SK-N-SH (cell line): ENCODE measurements around the gene MIER1. TPM values are rescaled to one million over a fixed set of nuclear protein-coding genes. Genes with fewer than 3 reads are reported as not detected.
"Not testable (repeated sequence)": the region's sequence is repeated elsewhere in the genome, so short reads cannot be mapped to it uniquely, and the experiment has no call there.

Source experiments
- CTCF ChIA-PET: fragments of 300-600, 350-600 bp; formaldehyde crosslinking; extraction: SDS; loops from one replicate; lab custom pipeline; 2021; lab: Yijun Ruan, JAX
- POLR2A ChIA-PET: fragments of 350-600 bp; sonication (Branson Sonifier 250); formaldehyde crosslinking; extraction: SDS; loops from one replicate; lab custom pipeline; 2020; ENCODE audit warnings: antibody characterized with exemption, inconsistent platforms; lab: Yijun Ruan, JAX
- DNase-seq: peaks from one replicate; pipeline ENCODE4 v3.0.0; 2012
- H2AFZ ChIP-seq: fragments of 200-600 bp; sonication (generic); 2 replicates; pipeline ENCODE4 v1.8.1; 2016; ENCODE audit warnings: antibody characterized with exemption, mild to moderate bottlenecking, low read depth
- H3F3A ChIP-seq: fragments of 200-600 bp; sonication (generic); replicated peaks from 2 replicates; pipeline ENCODE3; 2016; ENCODE audit warnings: antibody characterized with exemption, mild to moderate bottlenecking; ENCODE audit not compliant: insufficient read depth
- H3K27ac ChIP-seq, 2 experiments: fragments of 200-500 bp in 1 of 2; fragments of 200-600 bp in 1 of 2; sonication (Bioruptor generic) in 1 of 2; sonication (generic), shearing (Covaris generic) in 1 of 2; 2 replicates each; pipeline versions ENCODE4 v1.5.1 to v1.6.1; 2014 to 2016; ENCODE audit warnings: low read depth in 2 of 2, inconsistent platforms in 1 of 2, low read length in 1 of 2, mild to moderate bottlenecking in 1 of 2, mixed read lengths in 1 of 2
- H3K27me3 ChIP-seq: fragments of 200-600 bp; sonication (generic), shearing (Covaris generic); 2 replicates; pipeline ENCODE4 v1.6.1; 2016; ENCODE audit warnings: mixed run types; ENCODE audit not compliant: insufficient read depth
- H3K36me3 ChIP-seq, 2 experiments: fragments of 200-500 bp in 1 of 2; fragments of 200-600 bp in 1 of 2; sonication (Bioruptor generic) in 1 of 2; sonication (generic) in 1 of 2; replicated peaks in 1 of 2; 2 replicates each; pipeline versions ENCODE3 to v1.5.1; 2014 to 2016; ENCODE audit warnings: low read length in 1 of 2, mild to moderate bottlenecking in 1 of 2; ENCODE audit not compliant: insufficient read depth in 2 of 2, control insufficient read depth in 1 of 2
- H3K4me1 ChIP-seq, 2 experiments: fragments of 200-500 bp in 1 of 2; fragments of 200-600 bp in 1 of 2; sonication (Bioruptor generic) in 1 of 2; sonication (generic), shearing (Covaris generic) in 1 of 2; 2 replicates each; pipeline versions ENCODE4 v1.5.1 to v1.6.1; 2014 to 2016; ENCODE audit warnings: low read depth in 1 of 2, low read length in 1 of 2, mixed run types in 1 of 2; ENCODE audit not compliant: insufficient read depth in 2 of 2, control insufficient read depth in 1 of 2
- H3K4me2 ChIP-seq: fragments of 200-600 bp; sonication (generic), shearing (Covaris generic); 2 replicates; pipeline ENCODE4 v1.6.1; 2017; ENCODE audit warnings: mixed run types
- H3K4me3 ChIP-seq, 2 experiments: fragments of 200-500 bp in 1 of 2; fragments of 200-600 bp in 1 of 2; sonication (Bioruptor generic) in 1 of 2; sonication (generic), shearing (Covaris generic) in 1 of 2; 2 replicates each; pipeline versions ENCODE4 v1.5.1 to v1.8.1; 2014 to 2016; ENCODE audit warnings: low read depth in 2 of 2, inconsistent platforms in 1 of 2, low read length in 1 of 2, mild to moderate bottlenecking in 1 of 2, mixed read lengths in 1 of 2, moderate library complexity in 1 of 2
- H3K79me2 ChIP-seq: fragments of 200-600 bp; sonication (generic); 2 replicates; pipeline ENCODE4 v1.8.1; 2017; ENCODE audit warnings: mild to moderate bottlenecking; ENCODE audit not compliant: insufficient read depth
- H3K9ac ChIP-seq: fragments of 200-600 bp; sonication (generic); 2 replicates; pipeline ENCODE4 v1.6.1; 2017; ENCODE audit warnings: mixed run types
- H3K9me2 ChIP-seq: fragments of 200-600 bp; sonication (generic); 2 replicates; pipeline ENCODE4 v1.6.1; 2017; ENCODE audit warnings: mixed run types
- H3K9me3 ChIP-seq: fragments of 200-600 bp; sonication (generic); 2 replicates; pipeline ENCODE4 v1.6.1; 2017; ENCODE audit warnings: mixed run types, mild to moderate bottlenecking, moderate library complexity
- H4K20me1 ChIP-seq: fragments of 200-600 bp; sonication (generic); 2 replicates; pipeline ENCODE4 v1.6.1; 2017; ENCODE audit warnings: mild to moderate bottlenecking, mixed run types; ENCODE audit not compliant: insufficient read depth
- CHD2 ChIP-seq: fragments of 150-350 bp; IDR thresholded peaks from 2 replicates; pipeline ENCODE4 v1.6.1; 2018; ENCODE audit warnings: low read length; ENCODE audit not compliant: partially characterized antibody
- EP300 ChIP-seq, 2 experiments: IDR thresholded peaks; 2 replicates each; pipeline versions ENCODE4 v1.4.0 to v1.6.1; 2012; ENCODE audit warnings: borderline replicate concordance in 1 of 2, low read depth in 1 of 2, low read length in 1 of 2
- FOXM1 ChIP-seq: IDR thresholded peaks from 2 replicates; pipeline ENCODE4 v1.4.0; 2012; ENCODE audit warnings: low read depth, mild to moderate bottlenecking
- JUND ChIP-seq: IDR thresholded peaks from 2 replicates; pipeline ENCODE4 v1.4.0; 2012
- NFIC ChIP-seq: IDR thresholded peaks from 2 replicates; pipeline ENCODE4 v1.4.0; 2012; ENCODE audit warnings: borderline replicate concordance
- NRF1 ChIP-seq: IDR thresholded peaks from 2 replicates; pipeline ENCODE4 v1.6.1; 2012; ENCODE audit warnings: low read depth, mild to moderate bottlenecking, low read length
- RAD21 ChIP-seq: IDR thresholded peaks from 2 replicates; pipeline ENCODE4 v1.6.1; 2012; ENCODE audit warnings: mild to moderate bottlenecking, low read length
- RCOR1 ChIP-seq: fragments of 150-350 bp; IDR thresholded peaks from 2 replicates; pipeline ENCODE4 v1.6.1; 2017; ENCODE audit warnings: antibody characterized with exemption, low read length
- RXRA ChIP-seq: IDR thresholded peaks from 2 replicates; pipeline ENCODE4 v1.4.0; 2012; ENCODE audit warnings: low read depth, mild to moderate bottlenecking, borderline replicate concordance
- SIN3A ChIP-seq: IDR thresholded peaks from 2 replicates; pipeline ENCODE4 v1.6.1; 2012; ENCODE audit warnings: low read depth, mild to moderate bottlenecking, low read length, moderate library complexity, borderline replicate concordance
- YY1 ChIP-seq: IDR thresholded peaks from 2 replicates; pipeline ENCODE4 v1.4.0; 2012; ENCODE audit warnings: low read depth, mild to moderate bottlenecking
- WGBS: methylation state at CpG from one replicate; pipeline ENCODE4 v1.1.6; 2017; ENCODE audit warnings: low lambda C conversion rate; 5-methylcytosine and 5-hydroxymethylcytosine counted together
- polyA plus RNA-seq, 3 experiments: library from polyadenylated mRNA; depleted of rRNA; stranded (reverse); fragments of >200 nt; gene quantifications; 2 replicates each; pipeline ENCODE4 v1.2.3, GENCODE V29; 2012
- TF ChIP-seq, protein P1 (sequence below): IDR thresholded peaks from 2 replicates; pipeline ENCODE4; 2012
- TF ChIP-seq, protein P2 (sequence below): fragments of 150-350 bp; IDR thresholded peaks from 2 replicates; pipeline ENCODE4 v1.6.1; 2017; ENCODE audit warnings: antibody characterized with exemption, low read length, low read depth, borderline replicate concordance

MIER1 gene
- polyA plus RNA-seq, 1 of the 3 experiments (the other 2 are of a cell fraction) = 4.4 TPM

DNA sequence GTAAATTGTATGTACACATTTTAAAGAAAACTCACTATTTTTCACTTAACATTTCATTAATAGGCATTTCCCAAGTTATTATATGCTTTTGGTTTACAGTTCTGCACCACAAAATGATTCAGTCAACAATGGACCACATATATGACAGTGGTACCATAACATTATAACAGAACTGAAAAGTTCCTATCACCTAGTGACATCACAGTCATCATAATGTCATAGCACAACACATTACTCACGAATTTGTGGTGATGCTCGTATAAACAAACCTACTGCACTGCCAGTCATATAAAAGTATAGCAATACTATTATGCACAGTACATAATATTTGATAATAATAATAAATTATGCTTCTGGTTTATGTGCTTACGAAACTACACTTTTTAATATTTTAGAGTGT, 31.1 kb upstream of the MIER1 start:
- Histone ChIP-seq H3K4me1 (no peaks in the 10 kb centered on the region), H3K79me2 (no peaks in the 10 kb centered on the region), H3K9ac (no peak overlapping the region), H3K27ac (no peak overlapping the region), H4K20me1 (no peaks in the 10 kb centered on the region), H3K4me2 (no peak overlapping the region), H3F3A (peaks cover 4% of the 10 kb centered on the region), H3K27me3 (no peaks in the 10 kb centered on the region), H3K4me3 (no peak overlapping the region), H3K36me3 (peaks cover 0 to 4% of the 10 kb centered on the region in 2 experiments), H2AFZ (no peak overlapping the region), H3K9me2 (no peaks in the 10 kb centered on the region), H3K9me3 (no peaks in the 10 kb centered on the region)
- ChIA-PET POLR2A (no interaction called here), CTCF (no interaction called here)
- WGBS = 86% methylated on average over 3 of the region's 3 CpGs
- TF ChIP-seq FOXM1 (no peak), NFIC (no peak), NRF1 (no peak), RAD21 (no peak), CHD2 (no peak), SIN3A (no peak), RXRA (no peak), EP300 (IDR thresholded peaks at IDR 0.05; ENCODE audit: borderline replicate concordance in 1 of 2, low read depth in 1 of 2, low read length in 1 of 2) (no peak), JUND (no peak), RCOR1 (no peak), YY1 (no peak)
- TF ChIP-seq, protein P1, sequence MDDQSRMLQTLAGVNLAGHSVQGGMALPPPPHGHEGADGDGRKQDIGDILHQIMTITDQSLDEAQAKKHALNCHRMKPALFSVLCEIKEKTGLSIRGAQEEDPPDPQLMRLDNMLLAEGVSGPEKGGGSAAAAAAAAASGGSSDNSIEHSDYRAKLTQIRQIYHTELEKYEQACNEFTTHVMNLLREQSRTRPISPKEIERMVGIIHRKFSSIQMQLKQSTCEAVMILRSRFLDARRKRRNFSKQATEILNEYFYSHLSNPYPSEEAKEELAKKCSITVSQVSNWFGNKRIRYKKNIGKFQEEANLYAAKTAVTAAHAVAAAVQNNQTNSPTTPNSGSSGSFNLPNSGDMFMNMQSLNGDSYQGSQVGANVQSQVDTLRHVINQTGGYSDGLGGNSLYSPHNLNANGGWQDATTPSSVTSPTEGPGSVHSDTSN = no peak
- TF ChIP-seq, protein P2, sequence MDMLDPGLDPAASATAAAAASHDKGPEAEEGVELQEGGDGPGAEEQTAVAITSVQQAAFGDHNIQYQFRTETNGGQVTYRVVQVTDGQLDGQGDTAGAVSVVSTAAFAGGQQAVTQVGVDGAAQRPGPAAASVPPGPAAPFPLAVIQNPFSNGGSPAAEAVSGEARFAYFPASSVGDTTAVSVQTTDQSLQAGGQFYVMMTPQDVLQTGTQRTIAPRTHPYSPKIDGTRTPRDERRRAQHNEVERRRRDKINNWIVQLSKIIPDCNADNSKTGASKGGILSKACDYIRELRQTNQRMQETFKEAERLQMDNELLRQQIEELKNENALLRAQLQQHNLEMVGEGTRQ = no peak
- no peak for DNase-seq

DNA sequence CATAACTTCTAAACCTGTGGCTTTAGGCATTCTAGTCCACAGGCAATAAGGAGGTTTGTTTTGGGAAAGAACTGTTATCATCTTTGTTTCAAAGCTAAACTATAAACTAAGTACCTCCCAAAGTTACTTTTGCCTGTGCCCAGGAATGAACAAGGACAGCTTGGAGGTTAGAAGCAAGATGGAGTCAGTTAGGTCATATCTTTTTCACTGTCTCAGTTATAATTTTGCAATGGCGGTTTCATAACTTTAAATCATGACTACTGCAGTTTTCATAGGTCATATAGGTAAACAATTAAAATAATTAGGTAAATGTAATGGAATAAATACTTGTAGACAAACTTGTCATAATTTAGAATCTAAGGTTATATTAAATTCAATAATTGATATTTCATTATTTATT, 9.6 kb upstream of the MIER1 start:
- Histone ChIP-seq H3F3A (peaks cover 11% of the 10 kb centered on the region), H3K36me3 (peaks cover under 1 to 14% of the 10 kb centered on the region in 2 experiments)
- H3K4me2 ChIP-seq, H3K9me3 ChIP-seq, H3K27me3 ChIP-seq, H3K4me1 ChIP-seq, DNase-seq, H3K9me2 ChIP-seq, H3K79me2 ChIP-seq, H3K9ac ChIP-seq, H3K27ac ChIP-seq, H4K20me1 ChIP-seq, H2AFZ ChIP-seq, H3K4me3 ChIP-seq: not testable (repeated sequence)
- ChIA-PET CTCF (interaction anchor here (0.7 kb wide), 1 partner anchor 150 kb away, joined by 3 read pairs; no protein-coding TSS in a partner anchor), POLR2A (interaction anchor here (1.7 kb wide), 1 partner anchor 10 kb away, joined by 4 read pairs; the partner anchor contains the start of genes DNAI4 and MIER1)
- WGBS = 97% methylated on average over 1 of the region's 1 CpG
